ENCODE results near the gene SLC25A20. TPM values are rescaled to one million over a fixed set of nuclear protein-coding genes. Genes with fewer than 3 reads are reported as not detected.

The SLC25A20 gene
- total RNA-seq, 2 experiments from 2014 or later: 14.8 to 16.8 TPM

GRCh38 chr3:48938156-48938555, 39.5 kb upstream of the SLC25A20 start:
- no peak for TF ChIP-seq CTCF (IDR thresholded peaks at IDR 0.05)
- no peak for DNase-seq
- Mint-ChIP-seq H3K9me3 (no peaks in the 10 kb centered on the region), H3K36me3 (ENCODE audit: low read depth) (peaks cover 30% of the 10 kb centered on the region), H3K4me1 (ENCODE audit: low read depth) (peaks cover 35% of the 10 kb centered on the region), H3K4me3 (no peak overlapping the region), H3K27me3 (no peaks in the 10 kb centered on the region), H3K27ac (peak overlapping the region; percentile 43)
- no peak for ATAC-seq
- ChIA-PET POLR2A (interaction anchor here (0.7 to 1.1 kb wide), 3 partner anchors 19 to 143 kb away, joined by 3 to 4 read pairs (median 4); no protein-coding TSS in a partner anchor), CTCF (interaction anchor here (1.0 kb wide), 1 partner anchor 50 kb away, joined by 4 read pairs; no protein-coding TSS in a partner anchor)
- intact Hi-C loops (cut with micrococcal nuclease): no loop called here

DNA sequence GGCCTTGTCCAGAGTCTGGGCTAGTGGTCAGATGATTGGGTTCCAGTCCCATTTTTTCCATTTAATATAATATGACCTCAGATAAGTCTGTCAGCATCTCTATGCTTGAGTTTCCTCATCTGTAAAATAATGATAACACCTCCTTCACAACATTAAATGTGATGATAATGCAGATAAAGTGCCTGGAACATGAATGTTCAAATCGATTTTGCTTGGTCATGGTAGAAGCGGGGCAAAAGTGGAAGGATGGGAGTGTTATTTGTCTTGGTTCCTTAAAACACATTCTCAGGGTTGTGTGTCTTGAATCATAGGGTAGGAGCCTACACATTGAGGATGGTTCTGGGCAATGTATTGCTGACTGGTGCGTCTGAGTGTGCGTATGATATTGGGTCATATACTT, 36.8 kb upstream of the SLC25A20 start:
- peak overlapping the region; percentile 2 for H3K27ac Mint-ChIP-seq
- H3K4me3 Mint-ChIP-seq: no peak overlapping the region
- no peaks in the 10 kb centered on the region for H3K27me3 Mint-ChIP-seq
- ATAC-seq (no peak), DNase-seq (no peak)
- H3K9me3 Mint-ChIP-seq: no peaks in the 10 kb centered on the region
- no peak for TF ChIP-seq CTCF (IDR thresholded peaks at IDR 0.05)
- peaks cover 44% of the 10 kb centered on the region for H3K4me1 Mint-ChIP-seq (ENCODE audit: low read depth)
- H3K36me3 Mint-ChIP-seq (ENCODE audit: low read depth): peaks cover 44% of the 10 kb centered on the region
- ChIA-PET POLR2A (interaction anchor here (0.6 to 3.0 kb wide), 4 partner anchors 11 to 187 kb away, joined by 3 to 14 read pairs (median 3); partner anchors contain the start of genes ARIH2 and SLC25A20), CTCF (interaction anchor here (0.7 to 1.7 kb wide), 3 partner anchors 14 to 104 kb away, joined by 3 to 4 read pairs (median 3); no protein-coding TSS in a partner anchor)
- intact Hi-C loops (cut with micrococcal nuclease): no loop called here

DNA sequence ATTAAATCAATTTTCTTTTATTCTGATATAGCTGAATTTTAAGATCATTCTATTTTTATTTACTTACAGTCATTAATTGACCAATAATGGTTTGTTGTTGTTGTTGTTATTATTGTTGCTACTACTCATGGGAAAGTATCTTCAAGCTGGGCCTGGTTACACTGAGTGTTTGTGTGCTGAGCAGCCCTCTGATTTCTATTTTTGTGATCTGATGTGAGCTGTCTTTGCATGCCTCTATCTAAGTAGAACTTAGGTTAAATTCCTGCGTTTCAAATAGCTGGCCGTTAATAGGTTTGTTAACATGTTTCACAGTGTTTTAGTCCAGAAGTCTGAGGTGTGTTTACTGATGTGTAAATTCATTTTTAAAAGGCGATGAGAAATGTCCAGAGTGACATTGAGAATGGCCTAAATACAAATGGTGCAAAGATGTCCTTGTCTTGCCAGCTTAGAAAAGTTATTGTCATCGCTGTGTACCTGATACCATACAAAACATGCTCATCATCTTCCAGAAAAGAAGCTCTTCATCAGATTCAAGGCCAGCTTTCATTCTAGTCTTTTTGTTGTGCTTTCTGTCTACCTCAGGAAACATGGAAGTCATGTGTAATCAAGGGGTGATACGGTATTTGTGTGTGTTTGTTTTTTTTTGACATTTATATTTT, 35.8 kb upstream of the SLC25A20 start:
- ATAC-seq: no peak
- H3K4me3 Mint-ChIP-seq: no peak overlapping the region
- H3K27me3 Mint-ChIP-seq: no peaks in the 10 kb centered on the region
- ChIA-PET CTCF (interaction anchor here (1.2 to 2.1 kb wide), 4 partner anchors 13 to 195 kb away, joined by 3 to 6 read pairs (median 4); no protein-coding TSS in a partner anchor), POLR2A (interaction anchor here (1.1 to 3.0 kb wide), 2 partner anchors 12 to 15 kb away, joined by 3 to 14 read pairs; partner anchors contain the start of gene ARIH2)
- no peak overlapping the region for H3K27ac Mint-ChIP-seq
- TF ChIP-seq CTCF (IDR thresholded peaks at IDR 0.05): no peak
- intact Hi-C loops (cut with micrococcal nuclease): no loop called here
- DNase-seq: no peak
- H3K9me3 Mint-ChIP-seq: no peaks in the 10 kb centered on the region
- H3K4me1 Mint-ChIP-seq (ENCODE audit: low read depth): peaks cover 53% of the 10 kb centered on the region
- H3K36me3 Mint-ChIP-seq (ENCODE audit: low read depth): peaks cover 53% of the 10 kb centered on the region

GRCh38 chr3:48931944-48932580, 33.4 kb upstream of the SLC25A20 start:
- no peaks in the 10 kb centered on the region for H3K9me3 Mint-ChIP-seq
- POLR2A ChIA-PET: interaction anchor here (1.1 kb wide), 1 partner anchor 89 kb away, joined by 3 read pairs; no protein-coding TSS in a partner anchor
- no peak overlapping the region for H3K4me3 Mint-ChIP-seq
- intact Hi-C loops (cut with micrococcal nuclease): no loop called here
- no peak for ATAC-seq
- H3K27me3 Mint-ChIP-seq: no peaks in the 10 kb centered on the region
- CTCF ChIA-PET: interaction anchor here (0.8 to 2.1 kb wide), 6 partner anchors 9 to 167 kb away, joined by 3 to 6 read pairs (median 3); partner anchors contain the start of gene ARIH2
- peaks cover 60% of the 10 kb centered on the region for H3K36me3 Mint-ChIP-seq (ENCODE audit: low read depth)
- TF ChIP-seq CTCF (IDR thresholded peaks at IDR 0.05): no peak
- DNase-seq: no peak
- H3K4me1 Mint-ChIP-seq (ENCODE audit: low read depth): peaks cover 61% of the 10 kb centered on the region
- peak overlapping the region; percentile 43 for H3K27ac Mint-ChIP-seq
